Endothelial cell (in vitro differentiated cells): Measurements from ENCODE around the gene SCG2. TPM values are rescaled to one million over a fixed set of nuclear protein-coding genes. Genes with fewer than 3 reads are reported as not detected.

Source experiments
- DNase-seq: peaks from one replicate; pipeline ENCODE4 v3.0.0; 2021; ENCODE audit warnings: low spot score
- H3K27ac Mint-ChIP-seq: one replicate; pipeline ENCODE4 v1.8.0; 2021; ENCODE audit warnings: mixed read lengths, inconsistent platforms; ENCODE audit not compliant: unreplicated experiment
- H3K27me3 Mint-ChIP-seq: one replicate; pipeline ENCODE4 v1.8.0; 2021; ENCODE audit warnings: mild to moderate bottlenecking, moderate library complexity, mixed read lengths, inconsistent platforms; ENCODE audit not compliant: unreplicated experiment
- H3K36me3 Mint-ChIP-seq: one replicate; pipeline ENCODE4 v1.8.0; 2021; ENCODE audit warnings: mild to moderate bottlenecking, low read depth, mixed read lengths, inconsistent platforms; ENCODE audit not compliant: unreplicated experiment
- H3K4me1 Mint-ChIP-seq: one replicate; pipeline ENCODE4 v1.8.0; 2021; ENCODE audit warnings: mild to moderate bottlenecking, mixed read lengths, inconsistent platforms; ENCODE audit not compliant: unreplicated experiment
- H3K4me3 Mint-ChIP-seq: one replicate; pipeline ENCODE4 v1.8.0; 2021; ENCODE audit warnings: mild to moderate bottlenecking, mixed read lengths, inconsistent platforms; ENCODE audit not compliant: unreplicated experiment
- H3K9me3 Mint-ChIP-seq: one replicate; pipeline ENCODE4 v1.8.0; 2021; ENCODE audit warnings: mixed read lengths, inconsistent platforms; ENCODE audit not compliant: unreplicated experiment
- CTCF ChIP-seq: fragments of 200-600 bp; sonication (generic); IDR thresholded peaks from one replicate; pipeline ENCODE4 v1.5.0; 2021; ENCODE audit warnings: antibody characterized with exemption; ENCODE audit not compliant: unreplicated experiment
- total RNA-seq: library from RNA; stranded (reverse); fragmentation: NEBNext Ultra II Directional; extraction: Animal tissue kit (Norgen Biotek cat#: 25700); gene quantifications from one replicate; pipeline ENCODE4 v1.2.1, GENCODE V29; 2021; ENCODE audit not compliant: unreplicated experiment

SCG2 gene
- total RNA-seq, 1 donor from 2014 or later: 0.23 TPM

- Mint-ChIP-seq H3K9me3 (no peaks in the 10 kb centered on the region), H3K27ac (no peak overlapping the region), H3K4me3 (no peak overlapping the region), H3K4me1 (no peaks in the 10 kb centered on the region), H3K27me3 (no peaks in the 10 kb centered on the region), H3K36me3 (no peaks in the 10 kb centered on the region)
- DNase-seq: no peak
- TF ChIP-seq CTCF: no peak
These were observed 2.1 kb upstream of the SCG2 start for GRCh38 chr2:223604231-223604630.

DNA sequence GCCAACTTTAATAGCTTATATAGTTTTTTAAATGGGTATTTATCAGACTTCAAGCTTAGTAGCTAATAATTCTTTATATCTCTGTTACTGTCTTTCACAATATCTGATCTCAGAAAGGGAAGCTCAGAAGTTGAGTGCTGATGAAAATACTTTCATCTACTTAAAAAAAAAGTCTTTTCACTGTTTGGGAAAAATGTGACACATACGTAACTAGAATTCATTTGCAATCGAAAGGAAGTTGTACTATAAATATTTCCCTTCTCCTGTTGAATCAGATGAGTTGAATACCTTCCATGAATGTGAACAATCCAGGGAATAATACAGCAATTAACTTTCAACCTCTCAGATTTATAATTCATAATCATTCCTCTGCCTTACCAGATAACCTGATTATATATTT, 811 bp upstream of the SCG2 start:
- Mint-ChIP-seq H3K9me3 (no peaks in the 10 kb centered on the region), H3K4me3 (no peak overlapping the region), H3K4me1 (no peaks in the 10 kb centered on the region), H3K27me3 (no peaks in the 10 kb centered on the region), H3K27ac (no peak overlapping the region), H3K36me3 (no peaks in the 10 kb centered on the region)
- TF ChIP-seq CTCF: no peak
- no peak for DNase-seq

DNA sequence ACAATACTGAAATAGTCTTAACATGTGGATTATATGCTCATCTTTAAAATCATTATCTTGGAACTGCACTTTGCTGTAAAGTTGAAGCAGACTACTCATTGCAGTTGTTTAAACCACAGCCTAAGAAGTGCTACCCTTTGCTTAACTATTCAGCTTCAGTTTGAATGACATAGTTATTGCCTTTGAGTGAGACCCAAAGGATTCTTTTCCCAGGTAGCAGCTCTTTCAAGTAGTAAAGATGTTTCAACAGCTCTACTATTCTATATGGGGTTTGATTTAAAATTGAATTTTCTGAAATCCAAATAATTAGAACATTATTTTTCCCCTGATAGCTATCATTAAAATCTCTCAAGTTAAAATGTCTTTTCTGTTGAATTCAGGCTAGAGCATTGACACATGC, 1.1 kb downstream of the SCG2 start:
- no peak overlapping the region for H3K27ac Mint-ChIP-seq
- no peak overlapping the region for H3K4me3 Mint-ChIP-seq
- no peaks in the 10 kb centered on the region for H3K27me3 Mint-ChIP-seq
- TF ChIP-seq CTCF: no peak
- H3K9me3 Mint-ChIP-seq: no peaks in the 10 kb centered on the region
- no peaks in the 10 kb centered on the region for H3K36me3 Mint-ChIP-seq
- H3K4me1 Mint-ChIP-seq: no peaks in the 10 kb centered on the region
- no peak for DNase-seq

GRCh38 chr2:223599640-223600380, 2.4 kb downstream of the SCG2 start:
- Mint-ChIP-seq H3K36me3 (no peaks in the 10 kb centered on the region), H3K4me1 (no peaks in the 10 kb centered on the region), H3K9me3 (no peaks in the 10 kb centered on the region), H3K27me3 (no peaks in the 10 kb centered on the region), H3K4me3 (no peak overlapping the region), H3K27ac (no peak overlapping the region)
- DNase-seq: no peak
- TF ChIP-seq CTCF: no peak

DNA sequence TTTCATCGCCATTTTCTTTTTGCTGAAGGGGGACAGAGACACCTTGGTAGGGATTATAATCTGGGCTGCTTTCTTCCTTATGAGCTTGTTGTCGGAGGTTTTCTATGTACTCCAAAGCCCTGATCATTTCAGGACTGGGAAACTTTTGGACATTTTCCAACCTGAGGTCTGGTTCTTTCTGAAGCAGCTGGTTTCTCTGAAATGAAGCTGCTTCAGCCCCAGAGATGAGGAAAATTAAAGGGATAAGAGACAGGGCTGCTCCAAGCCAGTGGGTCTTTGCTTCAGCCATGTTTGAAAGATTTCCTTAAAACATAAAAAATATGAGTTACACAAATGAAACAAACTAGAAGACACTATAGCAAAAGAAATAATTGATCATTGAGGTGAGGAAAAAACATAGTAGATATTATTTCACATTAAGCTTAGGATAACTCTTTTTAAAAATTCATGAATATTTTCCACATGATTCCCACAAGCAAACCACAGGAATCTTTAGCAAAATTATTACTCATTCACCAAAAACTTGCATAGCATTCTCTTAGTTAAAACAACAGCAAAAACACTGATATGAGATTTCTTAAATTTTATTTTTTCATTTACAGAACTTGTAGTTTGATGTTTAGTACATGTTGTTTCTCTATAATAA, 3.0 kb downstream of the SCG2 start:
- TF ChIP-seq CTCF: no peak
- H3K27ac Mint-ChIP-seq: no peak overlapping the region

More for the DNA sequence above, 3.0 kb downstream of the SCG2 start:
- Mint-ChIP-seq H3K27me3 (no peaks in the 10 kb centered on the region), H3K4me3 (no peak overlapping the region), H3K4me1 (no peaks in the 10 kb centered on the region), H3K36me3 (no peaks in the 10 kb centered on the region), H3K9me3 (no peaks in the 10 kb centered on the region)
- no peak for DNase-seq
